Suppressor macrophage treated with lipopolysaccharide for 1 hour (primary cell): ENCODE results near the gene DGKA.
A peak's percentile ranks its signal among the peaks of the same experiment; 100 is the strongest.
"Not testable (repeated sequence)": the region's sequence is repeated elsewhere in the genome, so short reads cannot be mapped to it uniquely, and the experiment has no call there.

Experiments used
- DNase-seq, 3 donors: peaks; one replicate each; pipeline ENCODE4 v3.0.0-alpha.2; 2020 to 2022

DGKA gene

DNA sequence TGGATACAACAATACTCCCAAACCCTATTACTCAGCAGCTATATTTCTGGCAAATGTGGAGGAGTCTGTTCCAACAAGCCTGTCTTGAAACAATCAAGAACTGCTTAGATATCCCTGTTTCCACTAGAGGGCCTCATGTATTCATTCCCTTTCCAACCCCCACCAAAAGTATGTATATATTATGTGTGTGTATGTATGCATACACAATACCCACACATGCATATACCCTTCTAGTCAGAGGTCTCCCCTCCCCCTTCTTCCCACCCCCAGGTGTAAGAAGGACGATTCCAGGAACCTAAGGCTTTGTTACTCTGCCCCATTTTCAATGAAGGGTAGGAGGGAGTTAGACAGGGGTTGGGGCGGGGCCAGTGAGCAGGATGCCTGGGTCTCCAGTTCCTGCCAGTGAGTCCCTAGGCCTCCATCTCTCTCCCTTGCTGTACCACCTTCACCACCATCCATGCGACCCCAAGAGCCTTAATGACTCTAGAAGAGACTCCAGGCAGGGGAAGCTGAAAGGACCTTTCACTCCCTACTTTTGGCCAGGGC is at the start of gene DGKA:
DGKA (plus strand) TSS at position 392 of the 546 bp plus-strand sequence. CDS start 5,342 bp downstream, outside the sequence.
- DNase-seq, result peak; percentile 50 to 74 (median 72)

DNA sequence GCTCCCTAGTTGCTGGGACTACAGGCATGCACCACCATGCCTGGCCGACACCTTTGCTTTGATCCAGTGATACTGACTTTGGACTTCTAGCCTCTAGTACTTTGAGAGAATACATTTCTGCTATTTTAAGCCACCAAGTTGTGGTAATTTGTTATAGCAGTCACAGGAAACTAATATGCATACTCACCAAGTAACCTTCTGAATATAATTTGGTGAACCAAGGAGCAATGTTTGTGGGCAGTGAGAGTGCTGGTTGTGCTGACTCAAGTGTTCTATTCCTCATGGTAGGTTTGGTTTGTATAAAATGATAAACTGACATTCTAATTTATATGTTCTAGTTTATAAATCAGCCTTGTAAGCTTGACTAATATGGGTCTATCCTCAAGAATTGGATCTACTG is 45.8 kb upstream of the DGKA start:
- no peak for DNase-seq

DNA sequence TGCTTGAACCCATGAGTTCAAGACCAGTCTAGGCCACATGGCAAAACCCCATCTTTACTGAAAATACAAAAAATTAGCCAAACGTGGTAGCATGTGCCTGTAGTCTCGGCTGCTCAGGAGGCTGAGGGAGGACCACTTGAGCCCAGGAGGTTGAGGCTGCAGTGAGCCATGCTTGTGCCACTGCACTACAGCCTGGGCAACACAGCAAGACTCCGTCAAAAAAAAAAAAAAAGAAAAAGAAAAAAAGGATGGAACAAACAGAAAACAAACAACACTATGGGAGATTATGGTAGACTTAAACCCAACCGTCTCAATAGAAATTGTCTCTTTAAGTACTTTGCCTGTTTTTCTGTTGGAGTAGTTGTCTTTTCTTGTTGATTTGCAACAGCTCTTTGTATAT is 39.7 kb upstream of the DGKA start:
- no peak for DNase-seq

DNA sequence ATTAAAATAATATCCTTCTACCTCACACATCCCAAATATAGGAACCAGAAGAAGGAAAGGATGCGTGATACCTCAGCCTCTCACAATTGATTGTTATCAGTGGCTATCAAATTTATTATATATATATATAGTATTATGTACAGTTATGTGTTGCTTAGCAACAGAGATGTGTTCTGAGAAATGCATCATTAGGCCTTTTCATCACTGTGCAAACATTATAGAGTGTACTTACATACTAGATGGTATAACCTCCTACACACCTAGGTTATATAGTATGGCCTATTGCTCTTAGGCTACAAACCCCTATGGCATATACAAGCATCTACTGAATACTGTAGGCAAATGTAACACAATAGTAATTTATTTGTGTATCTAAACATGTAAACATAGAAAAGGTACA is 37.2 kb upstream of the DGKA start:
- no peak for DNase-seq

DNA sequence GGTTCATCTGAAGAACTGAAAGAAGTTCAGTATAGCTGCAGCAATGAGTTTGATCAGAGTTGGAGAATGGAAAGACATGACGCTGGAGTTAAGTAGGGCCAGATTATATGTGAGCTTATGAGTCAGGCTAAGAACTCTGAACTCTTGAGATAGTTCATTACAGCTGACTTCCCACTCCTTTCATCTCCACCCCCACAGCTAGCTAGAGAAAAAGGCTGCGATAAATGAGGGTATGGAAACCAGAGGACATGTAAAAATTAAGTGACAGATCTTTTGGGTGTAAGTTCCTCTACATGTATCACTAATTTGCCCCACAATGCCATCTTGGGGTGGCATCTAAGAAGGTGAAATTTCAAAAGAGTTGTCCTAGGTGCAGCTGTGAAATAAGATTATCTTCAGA is 31.9 kb upstream of the DGKA start:
- peak; percentile 32 to 40 (median 39) for DNase-seq

DNA sequence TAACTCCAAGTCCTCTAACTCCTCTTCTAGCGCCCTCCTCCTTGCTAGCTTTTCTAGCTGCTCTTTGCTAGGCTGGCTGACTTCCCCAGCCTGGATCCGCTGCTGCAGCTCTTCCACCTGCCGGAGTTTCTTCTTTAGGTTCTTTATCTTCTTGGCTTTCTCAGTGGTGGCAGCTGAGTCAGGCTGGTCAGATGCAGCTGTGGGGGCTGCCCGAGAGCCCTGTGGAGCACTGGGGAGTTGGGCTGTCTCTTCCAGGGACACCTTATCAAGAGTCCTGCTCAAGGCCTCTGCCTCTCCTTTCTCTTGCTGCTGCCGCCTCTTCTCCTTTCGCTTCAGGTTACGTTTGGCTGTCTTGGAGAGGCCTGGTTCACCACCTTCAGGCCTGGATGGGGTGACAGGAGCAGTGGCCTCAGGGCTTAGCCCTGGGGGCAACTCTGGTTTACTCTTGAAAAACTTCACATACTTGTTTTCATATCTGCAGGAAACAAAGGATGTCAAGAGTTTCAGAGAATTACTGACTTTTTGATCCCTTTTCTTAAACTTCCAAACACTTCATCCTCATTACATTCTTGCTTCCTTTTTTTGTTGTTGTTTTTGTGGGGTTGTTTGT is 29.0 kb upstream of the DGKA start:
- no peak for DNase-seq

DNA sequence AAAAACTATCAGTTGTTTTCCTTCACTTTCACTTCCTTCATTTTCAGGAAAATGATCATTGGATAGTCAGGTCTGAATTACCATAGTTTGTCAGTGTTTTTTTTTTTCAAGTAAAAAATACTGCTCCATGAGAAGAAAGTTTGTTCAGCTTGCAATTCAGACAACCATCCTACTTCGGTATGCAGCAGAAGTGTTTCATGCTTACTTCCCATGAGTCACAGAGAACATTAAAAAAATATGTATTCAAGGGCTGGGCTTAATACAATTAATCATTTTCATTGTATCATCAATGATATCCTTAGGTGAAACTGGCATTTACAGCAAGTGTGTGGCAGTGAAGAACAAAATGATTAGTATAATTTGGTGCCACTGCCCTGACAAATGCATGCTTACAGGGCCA is 24.9 kb upstream of the DGKA start:
- peak in 2 of 3 donors; percentile 23 to 36 for DNase-seq

DNA sequence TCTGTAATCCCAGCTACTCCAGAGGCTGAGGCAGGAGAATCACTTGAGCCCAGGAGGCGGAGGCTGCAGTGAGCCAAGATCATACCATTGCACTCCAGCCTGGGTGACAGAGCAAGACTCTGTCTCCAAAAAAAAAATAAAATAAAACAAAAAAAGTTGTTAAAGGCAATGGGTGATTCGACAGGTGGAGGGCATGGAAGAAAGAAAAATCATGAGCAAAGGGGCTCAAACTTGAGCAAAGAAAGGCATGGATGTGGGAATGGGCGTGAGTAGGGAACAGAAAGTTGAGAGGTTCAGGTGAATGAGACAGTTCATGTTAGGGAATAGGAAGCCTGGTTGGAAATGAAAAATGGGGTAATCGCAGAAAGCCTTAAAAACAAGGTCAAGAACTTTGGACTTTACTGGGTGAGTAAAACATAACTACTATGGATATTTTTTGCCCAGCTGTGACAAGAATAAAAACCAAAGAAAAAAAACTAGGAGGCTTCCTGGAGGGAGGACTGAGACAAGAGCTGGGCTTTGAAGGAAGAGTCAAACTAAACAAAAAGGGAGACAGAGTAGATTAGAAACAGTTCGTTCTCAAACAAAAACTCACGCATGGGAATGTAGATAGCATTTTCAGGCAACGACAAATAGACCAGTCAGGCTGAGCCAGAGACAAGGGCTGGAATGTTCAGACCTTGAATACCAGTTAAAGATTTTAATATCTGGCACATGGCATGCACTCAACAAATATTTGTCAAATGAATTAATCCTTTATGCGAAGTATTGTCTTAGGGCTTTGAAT is 22.0 kb upstream of the DGKA start:
- DNase-seq, result no peak

DNA sequence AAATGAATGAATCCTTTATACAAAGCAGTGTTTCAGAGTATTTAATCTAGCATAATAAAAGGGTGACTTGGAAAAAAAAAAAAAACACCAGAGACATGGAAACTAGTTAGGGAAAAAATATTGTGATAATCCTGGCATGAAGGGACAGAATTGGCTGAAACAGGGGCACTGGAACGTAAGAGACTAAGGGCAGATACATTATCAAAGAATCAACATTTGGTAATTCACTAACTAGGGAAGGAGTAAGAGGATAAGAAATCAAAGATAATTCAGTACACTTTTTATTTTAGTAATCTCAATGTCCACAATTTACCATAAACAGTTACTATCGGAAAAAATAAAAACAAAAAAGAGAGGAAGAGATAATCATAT is 21.5 kb upstream of the DGKA start:
- no peak for DNase-seq

DNA sequence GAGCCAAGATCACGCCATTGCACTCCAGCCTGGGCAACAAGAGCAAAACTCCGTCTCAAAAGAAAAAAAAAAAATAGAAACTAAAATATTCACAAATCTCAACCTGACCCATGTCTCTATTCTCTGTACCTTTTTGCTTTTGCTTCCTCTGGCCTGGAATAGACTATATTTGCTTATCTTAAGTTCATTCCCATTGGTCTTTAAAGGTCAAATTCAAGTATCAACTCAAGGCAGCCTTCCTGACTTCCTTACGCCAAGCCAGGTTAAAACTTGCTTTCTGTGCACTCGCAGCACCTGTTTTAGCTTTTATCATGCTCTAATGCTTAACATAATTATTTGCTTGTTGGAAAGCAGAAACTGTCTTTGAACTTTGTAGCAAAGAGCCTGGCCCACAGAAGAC is 18.1 kb upstream of the DGKA start:
- no peak for DNase-seq

DNA sequence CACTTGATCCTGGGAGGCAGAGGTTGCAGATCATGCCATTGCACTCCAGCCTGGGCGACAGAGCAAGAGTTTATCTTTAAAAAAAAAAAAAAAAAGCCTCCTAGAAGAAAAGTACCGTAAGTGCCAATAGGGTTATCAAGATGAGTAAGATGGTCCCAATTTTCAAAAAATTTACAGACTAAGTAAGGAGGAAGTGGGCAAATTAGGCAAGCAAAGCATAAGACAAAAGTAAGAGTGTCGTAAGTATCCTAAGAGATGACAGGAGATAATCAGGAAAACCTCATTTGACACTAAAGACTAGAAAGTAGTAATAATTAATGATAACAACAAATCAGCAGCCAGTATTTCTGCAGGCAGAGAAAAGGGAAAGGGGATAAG is 15.5 kb upstream of the DGKA start:
- peak; percentile 47 to 82 (median 77) for DNase-seq

DNA sequence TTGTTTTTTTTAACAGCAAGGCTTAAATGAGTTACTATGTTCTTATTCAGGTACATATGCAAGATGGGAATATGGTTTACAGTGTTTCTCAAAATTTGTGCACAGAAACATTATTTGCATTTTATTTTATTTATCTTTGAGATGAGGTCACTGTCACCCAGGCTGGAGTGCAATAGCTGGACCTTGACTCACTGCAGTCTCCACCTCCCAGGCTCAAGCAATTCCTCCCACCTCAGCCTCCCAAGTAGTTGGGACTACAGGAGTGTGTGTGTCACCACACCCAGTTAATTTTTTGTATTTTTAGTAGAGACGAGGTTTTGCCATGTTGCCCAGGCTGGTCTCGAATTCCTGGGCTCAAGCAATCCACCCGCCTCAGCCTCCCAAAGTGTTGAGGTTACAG is 11.9 kb upstream of the DGKA start:
- peak in 2 of 3 donors; percentile 36 to 44 for DNase-seq

DNA sequence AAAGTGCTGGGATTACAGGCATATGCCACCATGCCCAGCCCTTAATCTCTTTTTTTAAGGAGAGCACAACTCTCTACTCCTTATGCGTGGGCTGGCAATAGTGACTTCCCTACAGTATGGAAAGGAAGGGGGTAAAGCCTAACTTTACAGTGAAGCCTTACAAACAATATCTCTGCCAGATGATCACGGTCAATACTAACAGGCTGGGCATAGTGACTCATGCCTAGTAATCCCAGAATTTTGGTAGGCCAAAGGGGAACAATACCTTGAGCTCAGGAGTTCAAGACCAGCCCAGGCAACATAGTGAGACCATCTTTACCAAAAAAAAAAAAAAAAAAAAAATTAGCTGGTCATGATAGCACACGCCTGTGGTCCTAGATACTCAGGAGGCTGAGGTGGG is 8.8 kb upstream of the DGKA start:
- DNase-seq, result peak in 1 of 3 donors; percentile 17

DNA sequence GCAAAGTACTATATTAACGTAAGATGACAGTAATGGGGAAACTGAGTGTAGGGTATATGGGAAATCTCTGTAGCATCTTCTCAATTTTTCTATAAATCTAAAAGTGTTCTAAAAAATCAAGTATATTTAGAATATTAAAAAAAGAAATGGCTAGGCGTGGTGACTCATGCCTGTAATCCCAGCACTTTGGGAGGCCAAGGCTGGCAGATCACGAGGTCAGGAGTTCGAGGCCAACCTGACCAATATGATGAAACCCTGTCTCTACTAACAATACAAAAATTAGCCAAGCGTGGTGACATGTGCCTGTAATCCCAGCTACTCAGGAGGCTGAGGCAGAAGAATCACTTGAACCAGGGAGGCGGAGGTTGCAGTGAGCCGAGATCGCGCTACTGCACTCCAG is 7.3 kb upstream of the DGKA start:
- not testable (repeated sequence) for DNase-seq

DNA sequence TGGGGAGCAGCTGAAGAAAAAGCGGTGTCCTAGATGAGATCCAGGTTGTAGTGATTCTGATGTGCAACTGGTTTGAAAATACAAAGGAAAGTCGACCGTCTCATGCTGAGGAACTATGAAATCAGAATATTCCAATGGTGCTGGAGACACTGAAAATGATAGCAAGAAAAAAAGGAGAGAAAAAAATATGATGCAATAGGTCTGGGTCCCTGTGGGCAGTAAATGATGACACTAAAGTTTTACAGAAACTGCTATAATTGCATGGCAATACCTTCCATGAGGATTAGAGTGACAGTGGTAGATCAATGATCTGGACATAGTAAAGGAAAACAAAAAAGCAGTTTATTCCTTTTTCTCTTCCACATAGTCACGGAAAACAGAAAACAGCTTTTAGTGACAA is 5.6 kb upstream of the DGKA start:
- DNase-seq, result no peak

DNA sequence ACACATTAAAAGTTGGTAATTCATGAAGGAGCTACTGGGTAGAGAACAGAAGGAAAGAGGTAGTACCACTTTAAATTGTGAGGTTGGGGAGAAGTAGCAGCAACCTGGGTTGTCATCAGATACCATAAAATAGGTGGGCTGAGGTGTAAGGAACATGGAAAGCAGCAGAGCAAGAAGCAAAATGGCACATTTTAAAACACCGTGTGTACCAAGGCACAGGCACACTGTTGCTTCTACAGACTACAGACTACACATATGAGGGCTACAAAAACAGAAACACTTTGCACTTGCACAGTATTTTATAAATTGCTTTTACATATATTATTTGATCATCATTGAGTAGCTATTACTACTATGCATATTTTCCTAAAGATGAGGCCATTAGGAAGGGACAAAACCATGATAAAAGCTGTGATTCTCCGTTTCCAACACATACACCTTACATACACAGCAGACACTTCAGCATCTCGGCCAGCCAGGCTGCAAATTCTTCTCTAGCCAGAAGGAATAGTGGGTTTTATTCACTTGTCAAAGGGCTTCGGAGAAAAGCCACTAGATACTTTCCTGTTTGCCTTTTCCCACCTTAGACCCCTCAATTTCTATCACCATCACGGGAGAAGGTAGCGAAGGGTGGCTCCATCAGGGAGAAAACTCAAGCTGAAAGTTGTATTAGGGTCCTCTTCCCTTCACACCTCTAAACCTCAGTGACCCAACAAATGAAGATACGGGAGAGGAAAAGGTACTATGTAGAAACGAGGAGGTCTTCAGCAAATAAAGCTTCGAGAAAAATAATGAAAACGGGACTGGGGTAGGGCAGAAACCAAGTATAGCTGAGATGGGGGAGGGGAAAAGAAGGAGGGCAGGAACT is 4.9 kb upstream of the DGKA start:
- DNase-seq, result no peak

DNA sequence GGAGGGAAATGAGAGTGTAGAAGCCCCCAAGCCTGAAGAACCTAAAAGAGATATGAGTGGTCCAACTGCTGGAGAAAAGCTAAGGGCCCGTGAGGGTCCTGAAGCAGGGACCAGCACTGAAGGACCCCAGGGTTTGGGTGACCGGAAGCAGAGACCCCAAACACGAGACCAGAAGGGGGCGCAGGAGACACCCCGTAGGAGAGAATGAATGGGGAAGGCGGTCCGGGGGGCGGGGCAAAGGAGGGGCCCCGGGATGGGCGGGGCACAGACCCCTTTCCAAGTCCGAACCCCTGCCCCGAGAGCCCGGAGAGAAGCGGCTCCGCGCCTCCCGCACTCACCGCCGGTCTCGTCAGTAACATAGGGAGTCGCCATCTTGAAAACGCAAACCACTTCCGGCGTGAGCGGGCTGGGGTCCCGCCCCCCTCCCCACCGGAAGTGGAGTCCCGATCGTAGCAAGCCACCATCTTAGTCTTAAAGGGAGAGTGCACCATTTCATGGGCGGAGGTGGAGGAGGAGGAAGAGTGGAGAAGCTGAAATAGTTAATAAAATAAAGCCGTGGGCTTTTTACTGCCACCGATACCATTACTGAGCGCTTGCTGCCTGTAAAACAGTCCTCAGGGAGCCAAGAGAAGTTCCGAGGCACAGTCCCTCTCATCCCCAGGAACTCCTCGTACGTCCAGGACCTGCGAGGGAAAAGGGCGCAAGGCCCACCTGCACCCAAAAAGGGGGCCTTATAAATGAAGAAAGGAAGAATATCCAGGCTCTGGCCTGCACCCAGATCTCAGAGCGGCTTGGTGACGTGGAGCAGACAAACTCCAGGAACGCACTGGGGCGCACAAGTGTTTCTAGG is 4.0 kb upstream of the DGKA start:
- DNase-seq, result peak; percentile 88 to 94 (median 91)

DNA sequence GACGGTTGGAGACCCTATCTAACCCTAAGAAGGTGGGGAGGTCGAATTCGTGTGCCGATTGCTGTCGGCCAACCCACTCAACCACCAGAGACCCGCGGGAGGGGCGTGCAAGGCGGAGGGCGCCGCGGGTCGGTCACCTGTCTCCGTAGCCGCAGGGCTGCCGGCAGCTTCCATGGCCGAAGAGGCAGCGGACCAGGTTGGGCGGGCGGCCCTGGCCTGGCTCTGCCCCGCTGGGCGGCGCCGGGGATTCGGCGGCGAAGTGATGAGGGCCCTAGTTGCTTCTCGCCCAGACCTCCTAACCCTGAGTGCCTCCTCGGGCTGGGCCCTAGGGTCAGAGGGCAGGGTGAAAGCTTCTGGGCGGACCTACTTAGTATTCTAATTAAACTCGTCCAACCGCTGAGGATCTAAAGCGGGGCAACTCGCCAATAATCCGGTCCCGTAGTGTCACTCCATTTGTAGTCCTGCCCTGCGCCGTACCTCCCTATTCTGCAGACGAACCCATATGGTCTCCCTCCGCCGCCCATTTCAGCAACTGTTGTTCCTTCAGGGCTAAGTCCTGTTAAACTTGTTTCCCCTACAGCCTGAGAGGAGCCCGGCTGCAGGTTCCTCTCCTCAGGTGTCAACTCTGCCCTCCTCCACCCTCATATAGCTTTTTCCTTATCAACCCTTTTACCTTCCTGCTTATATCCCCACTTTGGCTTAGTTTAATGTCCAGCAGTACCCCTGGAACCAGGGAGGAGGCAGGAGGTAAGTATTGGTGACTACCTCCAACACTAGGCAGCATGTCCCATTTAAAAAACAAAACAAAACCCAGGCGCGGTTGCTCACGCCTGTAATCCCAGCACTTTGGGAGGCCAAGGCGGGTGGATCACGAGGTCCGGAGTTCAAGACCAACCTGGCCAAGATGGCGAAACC is 3.1 kb upstream of the DGKA start, which contains the start of gene PYM1:
PYM1 (minus strand) TSS at position 307 of the 915 bp plus-strand sequence; CDS start at position 174, 133 bp downstream.
- peak; percentile 84 to 90 (median 89) for DNase-seq

DNA sequence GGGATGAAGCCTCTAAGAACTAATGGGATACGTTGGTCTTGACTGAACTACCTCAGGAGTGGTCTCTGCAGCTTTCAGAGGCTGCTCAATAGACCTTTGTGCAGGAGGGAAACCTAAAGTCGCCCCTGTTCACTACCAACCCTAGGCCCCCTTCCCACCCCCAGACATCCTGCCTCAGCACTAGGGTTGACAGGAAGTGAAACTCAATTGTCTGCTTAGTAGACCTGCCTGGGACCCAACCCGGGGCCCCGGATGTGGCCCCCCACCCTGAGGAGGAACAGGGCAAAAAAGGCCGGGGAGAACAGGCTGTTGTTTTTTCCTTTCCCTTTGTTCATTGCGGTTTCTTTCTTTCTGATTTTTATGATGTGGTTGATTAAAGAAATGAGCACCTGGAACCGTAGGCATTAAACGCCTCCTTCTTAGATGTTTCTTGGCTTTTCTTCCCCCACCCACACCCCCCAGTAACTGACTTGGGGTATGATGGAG is 1.6 kb upstream of the DGKA start:
- peak in 1 of 3 donors; percentile 21 for DNase-seq

DNA sequence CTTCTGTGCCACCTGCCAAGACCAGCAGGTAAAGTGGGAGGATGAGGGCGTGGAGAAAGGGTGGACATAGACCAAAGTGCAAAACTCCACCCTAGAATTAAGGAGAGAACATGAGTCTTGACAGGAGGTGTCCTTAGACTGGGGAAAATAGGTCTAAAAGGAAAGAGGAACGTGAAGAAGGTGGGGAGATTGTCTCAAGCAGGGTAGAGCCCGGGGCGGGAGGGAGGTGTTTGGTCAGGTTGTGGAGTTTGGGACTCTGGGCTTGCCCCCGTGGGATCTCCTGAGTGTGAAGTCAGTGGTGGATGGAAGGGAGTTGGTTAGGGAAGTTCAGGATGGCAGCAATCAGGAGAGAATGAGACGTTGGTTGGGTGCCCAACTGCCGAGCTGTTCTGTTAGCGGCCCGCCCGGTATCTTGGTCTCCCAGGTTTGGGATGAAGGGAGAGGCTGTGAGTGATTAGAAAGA is 386 bp downstream of the DGKA start:
- peak; percentile 17 to 46 (median 30) for DNase-seq
